Hepatocyte (in vitro differentiated cells): Measurements from ENCODE around the gene ANKRD12. TPM values are rescaled to one million over a fixed set of nuclear protein-coding genes. Genes with fewer than 3 reads are reported as not detected.
A peak's percentile ranks its signal among the peaks of the same experiment; 100 is the strongest.

Source experiments
- DNase-seq: peaks from one replicate; pipeline ENCODE4 v3.0.0-alpha.2; 2016; ENCODE audit warnings: low spot score
- H2AFZ ChIP-seq: fragments of 200-600 bp; sonication (generic); 2 replicates; pipeline ENCODE4 v1.6.0; 2016; ENCODE audit warnings: antibody characterized with exemption, mild to moderate bottlenecking
- H3K27ac ChIP-seq: fragments of 200-600 bp; sonication (generic); 2 replicates; pipeline ENCODE4 v1.5.1; 2016; ENCODE audit warnings: mild to moderate bottlenecking
- H3K27me3 ChIP-seq: fragments of 200-600 bp; sonication (generic); 2 replicates; pipeline ENCODE4 v1.6.1; 2016
- H3K36me3 ChIP-seq: fragments of 200-600 bp; sonication (generic); replicated peaks from 2 replicates; pipeline ENCODE4 v1.5.1; 2016; ENCODE audit warnings: low read depth; ENCODE audit not compliant: insufficient read depth
- H3K4me1 ChIP-seq: fragments of 200-600 bp; sonication (generic); 2 replicates; pipeline ENCODE4 v1.5.1; 2016; ENCODE audit warnings: mild to moderate bottlenecking, moderate library complexity; ENCODE audit not compliant: insufficient read depth
- H3K4me2 ChIP-seq: fragments of 200-600 bp; sonication (generic); 2 replicates; pipeline ENCODE4 v1.6.0; 2016
- H3K4me3 ChIP-seq: fragments of 200-600 bp; sonication (generic); 2 replicates; pipeline ENCODE4 v1.5.1; 2016; ENCODE audit warnings: mild to moderate bottlenecking
- H3K79me2 ChIP-seq: fragments of 200-600 bp; sonication (generic); 2 replicates; pipeline ENCODE4 v1.6.0; 2017; ENCODE audit warnings: mild to moderate bottlenecking
- H3K9me2 ChIP-seq: fragments of 200-600 bp; sonication (generic); replicated peaks from 2 replicates; pipeline ENCODE4 v1.6.0; 2017; ENCODE audit warnings: mild to moderate bottlenecking; ENCODE audit not compliant: insufficient read depth
- H3K9me3 ChIP-seq: fragments of 200-600 bp; sonication (generic); 2 replicates; pipeline ENCODE4 v1.5.1; 2016; ENCODE audit warnings: low read depth, mild to moderate bottlenecking
- H4K20me1 ChIP-seq: fragments of 200-600 bp; sonication (generic); 2 replicates; pipeline ENCODE4 v1.6.0; 2016; ENCODE audit warnings: mild to moderate bottlenecking; ENCODE audit not compliant: insufficient read depth, poor library complexity, severe bottlenecking
- EZH2 ChIP-seq: fragments of 200-600 bp; sonication (generic); IDR thresholded peaks from 2 replicates; pipeline ENCODE4 v1.6.1; 2016; ENCODE audit warnings: antibody characterized with exemption, mild to moderate bottlenecking, borderline replicate concordance
- EZH2phosphoT487 ChIP-seq: fragments of 200-600 bp; sonication (generic); IDR thresholded peaks from one replicate; pipeline ENCODE4 v1.6.1; 2018; ENCODE audit warnings: antibody characterized with exemption, mild to moderate bottlenecking, low read depth, moderate library complexity; ENCODE audit not compliant: unreplicated experiment, severe bottlenecking
- WGBS: methylation state at CpG from one replicate; pipeline ENCODE4 v1.1.6; 2016; ENCODE audit warnings: low lambda C conversion rate; ENCODE audit errors: missing lambda C conversion rate; 5-methylcytosine and 5-hydroxymethylcytosine counted together
- polyA plus RNA-seq: library from polyadenylated mRNA; unstranded; fragments of >200 nt; fragmentation: Nextera tagmentation; extraction: Ambion mirVana; gene quantifications from 2 replicates; pipeline ENCODE4 v1.2.1, GENCODE V29; 2016
- total RNA-seq: library from RNA; depleted of rRNA; stranded (reverse); fragments of >200 nt; gene quantifications from 2 replicates; pipeline ENCODE4 v1.2.3, GENCODE V29; 2014
- TF ChIP-seq, protein P1 (sequence below): fragments of 200-600 bp; sonication (generic); IDR thresholded peaks from 2 replicates; pipeline ENCODE4 v1.5.1; 2016; ENCODE audit warnings: antibody characterized with exemption, mild to moderate bottlenecking; ENCODE audit not compliant: poor library complexity

Gene ANKRD12
- total and polyA plus RNA-seq, 2 experiments from 2014 or later: 29.2 to 34.3 TPM

DNA sequence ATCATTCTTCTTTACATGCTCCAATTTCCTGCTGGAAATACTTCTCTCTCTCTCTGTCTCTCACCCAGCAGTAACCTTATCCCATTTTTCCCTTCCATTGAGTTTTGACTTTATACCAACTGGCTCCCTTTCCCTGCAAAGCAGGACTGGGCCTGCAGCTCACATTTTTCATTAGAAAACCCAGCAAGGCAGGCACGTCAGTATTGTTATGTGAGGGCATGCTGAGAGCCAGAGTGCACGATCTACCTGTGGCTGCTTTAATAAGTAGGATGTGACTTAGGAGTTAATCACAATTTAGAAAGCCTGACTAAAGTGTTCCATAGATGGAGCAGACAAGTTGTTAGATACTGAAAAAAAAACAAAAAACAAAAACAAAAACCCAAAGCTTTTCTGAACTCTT, 39.2 kb upstream of the ANKRD12 start:
- no peaks in the 10 kb centered on the region for H3K27me3 ChIP-seq

DNA sequence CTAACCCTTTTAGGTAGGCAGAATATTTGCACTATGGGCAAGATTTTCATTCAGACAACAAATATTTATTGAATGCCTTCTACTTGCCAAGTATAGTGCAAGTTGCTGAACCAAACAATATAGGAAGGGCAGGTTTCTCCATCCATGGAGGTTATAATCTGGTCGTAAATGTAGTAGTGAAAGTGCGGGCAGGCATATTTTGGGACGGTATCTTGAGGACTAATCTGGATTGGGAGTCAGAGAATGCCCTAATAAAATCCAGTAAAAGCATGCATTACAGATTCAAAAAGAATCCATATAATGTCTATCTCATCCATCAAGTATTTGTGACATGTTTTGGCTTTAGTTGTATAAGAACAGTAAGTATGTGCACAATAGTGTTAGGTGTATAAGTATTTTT, 35.8 kb upstream of the ANKRD12 start:
- WGBS: 84% methylated on average over 3 of the region's 3 CpGs
- Histone ChIP-seq H3K4me1 (peaks cover 17% of the 10 kb centered on the region), H3K79me2 (peaks cover 31% of the 10 kb centered on the region), H3K4me2 (no peak overlapping the region), H3K27me3 (no peaks in the 10 kb centered on the region), H3K9me2 (no peaks in the 10 kb centered on the region), H2AFZ (no peak overlapping the region), H3K36me3 (no peaks in the 10 kb centered on the region), H4K20me1 (peaks cover 23% of the 10 kb centered on the region), H3K27ac (no peak overlapping the region), H3K4me3 (no peak overlapping the region), H3K9me3 (no peaks in the 10 kb centered on the region)
- TF ChIP-seq EZH2phosphoT487 (no peak), EZH2 (no peak)
- TF ChIP-seq, protein P1, sequence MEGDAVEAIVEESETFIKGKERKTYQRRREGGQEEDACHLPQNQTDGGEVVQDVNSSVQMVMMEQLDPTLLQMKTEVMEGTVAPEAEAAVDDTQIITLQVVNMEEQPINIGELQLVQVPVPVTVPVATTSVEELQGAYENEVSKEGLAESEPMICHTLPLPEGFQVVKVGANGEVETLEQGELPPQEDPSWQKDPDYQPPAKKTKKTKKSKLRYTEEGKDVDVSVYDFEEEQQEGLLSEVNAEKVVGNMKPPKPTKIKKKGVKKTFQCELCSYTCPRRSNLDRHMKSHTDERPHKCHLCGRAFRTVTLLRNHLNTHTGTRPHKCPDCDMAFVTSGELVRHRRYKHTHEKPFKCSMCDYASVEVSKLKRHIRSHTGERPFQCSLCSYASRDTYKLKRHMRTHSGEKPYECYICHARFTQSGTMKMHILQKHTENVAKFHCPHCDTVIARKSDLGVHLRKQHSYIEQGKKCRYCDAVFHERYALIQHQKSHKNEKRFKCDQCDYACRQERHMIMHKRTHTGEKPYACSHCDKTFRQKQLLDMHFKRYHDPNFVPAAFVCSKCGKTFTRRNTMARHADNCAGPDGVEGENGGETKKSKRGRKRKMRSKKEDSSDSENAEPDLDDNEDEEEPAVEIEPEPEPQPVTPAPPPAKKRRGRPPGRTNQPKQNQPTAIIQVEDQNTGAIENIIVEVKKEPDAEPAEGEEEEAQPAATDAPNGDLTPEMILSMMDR: no peak
- DNase-seq: no peak

More for the DNA sequence above, 39.2 kb upstream of the ANKRD12 start:
- H4K20me1 ChIP-seq: no peaks in the 10 kb centered on the region
- H3K27ac ChIP-seq: no peak overlapping the region
- no peak overlapping the region for H2AFZ ChIP-seq
- no peaks in the 10 kb centered on the region for H3K36me3 ChIP-seq
- 66% methylated on average over 2 of the region's 2 CpGs for WGBS
- no peak overlapping the region for H3K4me3 ChIP-seq
- no peak for DNase-seq
- no peaks in the 10 kb centered on the region for H3K9me2 ChIP-seq
- H3K9me3 ChIP-seq: no peaks in the 10 kb centered on the region
- TF ChIP-seq, protein P1: no peak
- TF ChIP-seq EZH2 (no peak), EZH2phosphoT487 (no peak)
- no peaks in the 10 kb centered on the region for H3K79me2 ChIP-seq
- H3K4me1 ChIP-seq: peaks cover 18% of the 10 kb centered on the region
- no peak overlapping the region for H3K4me2 ChIP-seq

DNA sequence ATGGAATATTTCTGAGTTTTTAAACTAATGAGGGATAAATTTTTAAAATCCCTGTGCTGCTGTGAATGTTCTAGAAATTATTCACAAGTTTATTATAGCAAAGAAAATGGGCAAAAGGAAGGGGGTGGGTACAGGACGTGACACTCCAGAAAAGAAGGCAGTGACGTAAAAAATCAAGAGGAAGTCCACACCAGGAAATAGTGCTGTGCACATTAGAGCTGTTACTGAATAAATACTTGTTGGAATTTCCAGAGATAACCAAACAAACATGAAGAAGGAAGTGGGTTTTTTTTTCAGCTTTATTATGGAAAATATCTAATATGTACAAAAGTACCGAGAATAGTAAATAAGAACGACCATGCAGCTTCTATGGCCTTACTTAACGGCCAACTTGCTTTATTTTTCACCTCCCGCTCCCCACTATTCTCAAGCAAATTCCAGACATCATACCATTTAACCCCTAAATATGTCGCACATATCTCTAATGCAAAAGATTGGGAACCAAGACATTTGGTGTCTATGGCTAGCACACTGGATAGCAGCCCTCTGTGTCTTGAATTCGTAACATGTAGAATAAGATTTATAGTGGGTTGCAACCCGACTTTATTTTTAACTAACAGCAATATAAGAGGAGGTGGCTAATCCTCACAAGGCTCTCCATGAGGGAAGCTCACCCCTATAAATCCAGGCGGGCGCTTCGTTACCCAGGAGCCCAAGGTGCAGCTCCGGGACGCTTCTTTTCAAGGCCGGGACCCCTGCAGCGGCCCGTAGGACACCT, 34.7 kb upstream of the ANKRD12 start:
- WGBS: 7% methylated on average over 17 of the region's 17 CpGs
- Histone ChIP-seq H3K27ac (peak overlapping the region; percentile 96), H3K4me2 (peak overlapping the region; percentile 78), H4K20me1 (peaks cover 34% of the 10 kb centered on the region), H3K79me2 (peaks cover 42% of the 10 kb centered on the region), H3K36me3 (no peaks in the 10 kb centered on the region), H2AFZ (peak overlapping the region; percentile 60), H3K4me1 (peaks cover 27% of the 10 kb centered on the region), H3K27me3 (no peaks in the 10 kb centered on the region), H3K9me3 (no peaks in the 10 kb centered on the region), H3K9me2 (no peaks in the 10 kb centered on the region), H3K4me3 (peak overlapping the region; percentile 44)
- no peak for TF ChIP-seq EZH2
- TF ChIP-seq, protein P1: no peak
- no peak for TF ChIP-seq EZH2phosphoT487
- peak; percentile 64 for DNase-seq
